ENCODE results near the gene CTBP2.

The CTBP2 gene

GRCh38 chr10:125033146-125033924, 127.0 kb downstream of the CTBP2 start:
- Histone ChIP-seq H3K27me3 (ENCODE audit: control insufficient read depth, insufficient read depth, low read length) (no peaks in the 10 kb centered on the region), H3K27ac (ENCODE audit: low read length) (no peak overlapping the region)

GRCh38 chr10:125032474-125033020, 127.8 kb downstream of the CTBP2 start:
- Histone ChIP-seq H3K9me3 (ENCODE audit: control insufficient read depth, insufficient read depth, low read length) (no peaks in the 10 kb centered on the region), H3K27ac (ENCODE audit: low read length) (no peak overlapping the region), H3K27me3 (ENCODE audit: control insufficient read depth, insufficient read depth, low read length) (no peaks in the 10 kb centered on the region), H3K4me3 (ENCODE audit: low read length) (no peak overlapping the region), H3K36me3 (ENCODE audit: control insufficient read depth, insufficient read depth, low read length) (peaks cover 2% of the 10 kb centered on the region; the same call in 1 of the 2 replicates), H3K4me1 (ENCODE audit: control insufficient read depth, insufficient read depth, low read length) (peaks cover 9% of the 10 kb centered on the region; the same call in 1 of the 2 replicates)
- DNase-seq (ENCODE audit: low read depth, low spot score) = no peak
- no CpG with 5 or more reads among the region's 15 CpGs for WGBS (ENCODE audit: insufficient coverage, insufficient read length)

More at GRCh38 chr10:125033146-125033924, 127.0 kb downstream of the CTBP2 start:
- no peaks in the 10 kb centered on the region for H3K9me3 ChIP-seq (ENCODE audit: control insufficient read depth, insufficient read depth, low read length)
- H3K4me1 ChIP-seq (ENCODE audit: control insufficient read depth, insufficient read depth, low read length) = peaks cover 9% of the 10 kb centered on the region; the same call in 1 of the 2 replicates
- H3K4me3 ChIP-seq (ENCODE audit: low read length) = no peak overlapping the region
- peaks cover 2% of the 10 kb centered on the region; the same call in 1 of the 2 replicates for H3K36me3 ChIP-seq (ENCODE audit: control insufficient read depth, insufficient read depth, low read length)
- WGBS (ENCODE audit: insufficient coverage, insufficient read length) = no CpG with 5 or more reads among the region's 27 CpGs
- DNase-seq (ENCODE audit: low read depth, low spot score) = no peak

GRCh38 chr10:125030567-125031197, 129.7 kb downstream of the CTBP2 start:
- Histone ChIP-seq H3K27ac (ENCODE audit: low read length) (no peak overlapping the region), H3K9me3 (ENCODE audit: control insufficient read depth, insufficient read depth, low read length) (no peaks in the 10 kb centered on the region), H3K27me3 (ENCODE audit: control insufficient read depth, insufficient read depth, low read length) (no peaks in the 10 kb centered on the region), H3K4me1 (ENCODE audit: control insufficient read depth, insufficient read depth, low read length) (peaks cover 5% of the 10 kb centered on the region; the same call in 1 of the 2 replicates), H3K4me3 (ENCODE audit: low read length) (no peak overlapping the region), H3K36me3 (ENCODE audit: control insufficient read depth, insufficient read depth, low read length) (peaks cover 15% of the 10 kb centered on the region)
- DNase-seq (ENCODE audit: low read depth, low spot score) = no peak
- no CpG with 5 or more reads among the region's 10 CpGs for WGBS (ENCODE audit: insufficient coverage, insufficient read length)

- peaks cover 13% of the 10 kb centered on the region for H3K36me3 ChIP-seq (ENCODE audit: control insufficient read depth, insufficient read depth, low read length)
- no peak overlapping the region for H3K27ac ChIP-seq (ENCODE audit: low read length)
- H3K4me3 ChIP-seq (ENCODE audit: low read length) = no peak overlapping the region
- no peaks in the 10 kb centered on the region for H3K27me3 ChIP-seq (ENCODE audit: control insufficient read depth, insufficient read depth, low read length)
- H3K4me1 ChIP-seq (ENCODE audit: control insufficient read depth, insufficient read depth, low read length) = peaks cover 5% of the 10 kb centered on the region; the same call in 1 of the 2 replicates
- DNase-seq (ENCODE audit: low read depth, low spot score) = no peak
- no peaks in the 10 kb centered on the region for H3K9me3 ChIP-seq (ENCODE audit: control insufficient read depth, insufficient read depth, low read length)
- WGBS (ENCODE audit: insufficient coverage, insufficient read length) = no CpG with 5 or more reads among the region's 7 CpGs
Observed at GRCh38 chr10:125029584-125030242, 130.7 kb downstream of the CTBP2 start.

- no peak for DNase-seq (ENCODE audit: low read depth, low spot score)
- Histone ChIP-seq H3K36me3 (ENCODE audit: control insufficient read depth, insufficient read depth, low read length) (peaks cover 16% of the 10 kb centered on the region), H3K27ac (ENCODE audit: low read length) (no peak overlapping the region), H3K4me3 (ENCODE audit: low read length) (no peak overlapping the region), H3K4me1 (ENCODE audit: control insufficient read depth, insufficient read depth, low read length) (peaks cover 5% of the 10 kb centered on the region; the same call in 1 of the 2 replicates), H3K27me3 (ENCODE audit: control insufficient read depth, insufficient read depth, low read length) (no peaks in the 10 kb centered on the region), H3K9me3 (ENCODE audit: control insufficient read depth, insufficient read depth, low read length) (no peaks in the 10 kb centered on the region)
- WGBS (ENCODE audit: insufficient coverage, insufficient read length) = no CpG with 5 or more reads among the region's 17 CpGs
Observed at GRCh38 chr10:125027871-125028869, 132.2 kb downstream of the CTBP2 start.

- Histone ChIP-seq H3K4me3 (ENCODE audit: low read length) (no peak overlapping the region), H3K4me1 (ENCODE audit: control insufficient read depth, insufficient read depth, low read length) (peaks cover 3% of the 10 kb centered on the region; the same call in 1 of the 2 replicates), H3K27me3 (ENCODE audit: control insufficient read depth, insufficient read depth, low read length) (no peaks in the 10 kb centered on the region), H3K9me3 (ENCODE audit: control insufficient read depth, insufficient read depth, low read length) (no peaks in the 10 kb centered on the region), H3K27ac (ENCODE audit: low read length) (no peak overlapping the region), H3K36me3 (ENCODE audit: control insufficient read depth, insufficient read depth, low read length) (peaks cover 16% of the 10 kb centered on the region)
- no peak for DNase-seq (ENCODE audit: low read depth, low spot score)
- WGBS (ENCODE audit: insufficient coverage, insufficient read length) = no CpG with 5 or more reads among the region's 40 CpGs
Observed at GRCh38 chr10:125026974-125027735, 133.2 kb downstream of the CTBP2 start.

- H3K4me1 ChIP-seq (ENCODE audit: control insufficient read depth, insufficient read depth, low read length) = peaks cover 1% of the 10 kb centered on the region; the same call in 1 of the 2 replicates
- no peaks in the 10 kb centered on the region for H3K27me3 ChIP-seq (ENCODE audit: control insufficient read depth, insufficient read depth, low read length)
- no peaks in the 10 kb centered on the region for H3K9me3 ChIP-seq (ENCODE audit: control insufficient read depth, insufficient read depth, low read length)
- H3K4me3 ChIP-seq (ENCODE audit: low read length) = no peak overlapping the region
- no peak overlapping the region for H3K27ac ChIP-seq (ENCODE audit: low read length)
- peaks cover 16% of the 10 kb centered on the region for H3K36me3 ChIP-seq (ENCODE audit: control insufficient read depth, insufficient read depth, low read length)
- no CpG with 5 or more reads among the region's 51 CpGs for WGBS (ENCODE audit: insufficient coverage, insufficient read length)
- DNase-seq (ENCODE audit: low read depth, low spot score) = no peak
Observed at GRCh38 chr10:125026036-125026931, 134.1 kb downstream of the CTBP2 start.

- no peaks in the 10 kb centered on the region for H3K9me3 ChIP-seq (ENCODE audit: control insufficient read depth, insufficient read depth, low read length)
- H3K4me3 ChIP-seq (ENCODE audit: low read length) = no peak overlapping the region
- H3K4me1 ChIP-seq (ENCODE audit: control insufficient read depth, insufficient read depth, low read length) = peaks cover 1% of the 10 kb centered on the region; the same call in 1 of the 2 replicates
- H3K36me3 ChIP-seq (ENCODE audit: control insufficient read depth, insufficient read depth, low read length) = peaks cover 18% of the 10 kb centered on the region
- H3K27ac ChIP-seq (ENCODE audit: low read length) = no peak overlapping the region
- H3K27me3 ChIP-seq (ENCODE audit: control insufficient read depth, insufficient read depth, low read length) = no peaks in the 10 kb centered on the region
- no CpG with 5 or more reads among the region's 12 CpGs for WGBS (ENCODE audit: insufficient coverage, insufficient read length)
- DNase-seq (ENCODE audit: low read depth, low spot score) = no peak
Observed at GRCh38 chr10:125025341-125025740, 135.0 kb downstream of the CTBP2 start.
